ENCODE results near the gene ATP9B.

The ATP9B gene

GRCh38 chr18:79381811-79382311 is 312.7 kb downstream of the ATP9B start:
- no peak for TF ChIP-seq GATA1 (IDR thresholded peaks at IDR 0.05; ENCODE audit: low read depth, low read length)
- TF ChIP-seq POLR2A (IDR thresholded peaks at IDR 0.05; ENCODE audit: low read length) = no peak
- DNase-seq = no peak

- TF ChIP-seq POLR2A (IDR thresholded peaks at IDR 0.05; ENCODE audit: low read length) (no peak), GATA1 (IDR thresholded peaks at IDR 0.05; ENCODE audit: low read depth, low read length) (no peak)
- DNase-seq = no peak
These were observed 313.6 kb downstream of the ATP9B start for GRCh38 chr18:79382681-79383387.

GRCh38 chr18:79383388-79384056 is 314.3 kb downstream of the ATP9B start:
- no peak for TF ChIP-seq POLR2A (IDR thresholded peaks at IDR 0.05; ENCODE audit: low read length)

GRCh38 chr18:79384151-79384807 is 315.1 kb downstream of the ATP9B start:
- DNase-seq = no peak
- no peak for TF ChIP-seq POLR2A (IDR thresholded peaks at IDR 0.05; ENCODE audit: low read length)
- TF ChIP-seq GATA1 (IDR thresholded peaks at IDR 0.05; ENCODE audit: low read depth, low read length) = no peak

More at GRCh38 chr18:79383388-79384056, 314.3 kb downstream of the ATP9B start:
- DNase-seq = no peak

- no peak for DNase-seq
- TF ChIP-seq POLR2A (IDR thresholded peaks at IDR 0.05; ENCODE audit: low read length) (no peak), GATA1 (IDR thresholded peaks at IDR 0.05; ENCODE audit: low read depth, low read length) (no peak)
These were observed 315.6 kb downstream of the ATP9B start for GRCh38 chr18:79384834-79385233.

GRCh38 chr18:79385326-79385707 is 316.1 kb downstream of the ATP9B start:
- TF ChIP-seq POLR2A (IDR thresholded peaks at IDR 0.05; ENCODE audit: low read length) = no peak
- DNase-seq = no peak

- no peak for TF ChIP-seq POLR2A (IDR thresholded peaks at IDR 0.05; ENCODE audit: low read length)
- no peak for TF ChIP-seq GATA1 (IDR thresholded peaks at IDR 0.05; ENCODE audit: low read depth, low read length)
- no peak for DNase-seq
These were observed 316.6 kb downstream of the ATP9B start for GRCh38 chr18:79385708-79386341.

DNA sequence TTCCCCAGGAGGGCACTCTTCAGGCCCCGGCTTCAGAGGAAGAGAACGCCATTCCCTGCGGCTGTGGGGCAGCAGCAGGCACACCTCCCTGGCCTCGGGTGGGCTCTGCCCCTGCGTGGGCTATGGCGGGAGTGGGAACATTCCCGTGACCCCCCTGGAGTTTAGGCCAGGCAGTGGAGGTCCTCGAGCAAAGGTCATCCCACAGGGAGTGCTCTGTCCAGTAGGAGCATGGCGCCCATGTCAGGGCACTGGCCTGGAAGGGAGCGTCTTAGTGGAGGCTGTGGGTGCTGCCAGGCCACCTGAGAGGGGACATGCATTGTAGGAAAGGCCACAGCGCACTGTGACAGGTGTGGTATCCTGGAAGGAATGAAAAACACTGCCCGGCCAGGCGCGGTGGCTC is 317.4 kb downstream of the ATP9B start:
- no peak for DNase-seq
- TF ChIP-seq POLR2A (IDR thresholded peaks at IDR 0.05; ENCODE audit: low read length) (no peak), GATA1 (IDR thresholded peaks at IDR 0.05; ENCODE audit: low read depth, low read length) (no peak)

- TF ChIP-seq POLR2A (IDR thresholded peaks at IDR 0.05; ENCODE audit: low read length) = no peak
- no peak for TF ChIP-seq GATA1 (IDR thresholded peaks at IDR 0.05; ENCODE audit: low read depth, low read length)
These were observed 318.0 kb downstream of the ATP9B start for GRCh38 chr18:79387214-79387613.

DNA sequence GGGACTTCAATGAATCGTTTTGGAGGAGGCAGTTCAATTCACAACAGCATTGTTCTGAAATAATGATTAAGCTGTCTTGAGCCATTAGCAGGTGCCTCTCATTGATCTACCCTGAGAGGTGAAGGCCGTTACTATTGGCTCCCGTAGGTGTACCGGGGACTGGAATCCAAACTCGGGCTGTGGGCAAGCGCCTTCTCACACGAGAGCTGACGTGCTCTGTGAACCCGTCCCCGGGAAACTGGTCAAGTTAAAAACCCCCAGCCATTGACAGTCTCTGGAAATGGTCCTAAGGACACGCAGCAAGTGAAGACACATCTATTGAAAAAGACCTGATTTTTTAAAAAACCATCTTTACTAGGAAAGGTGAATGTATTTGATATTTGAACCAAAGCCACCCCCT is 318.4 kb downstream of the ATP9B start:
- no peak for DNase-seq
- no peak for TF ChIP-seq GATA1 (IDR thresholded peaks at IDR 0.05; ENCODE audit: low read depth, low read length)
- TF ChIP-seq POLR2A (IDR thresholded peaks at IDR 0.05; ENCODE audit: low read length) = no peak

More at GRCh38 chr18:79387214-79387613, 318.0 kb downstream of the ATP9B start:
- DNase-seq = no peak

DNA sequence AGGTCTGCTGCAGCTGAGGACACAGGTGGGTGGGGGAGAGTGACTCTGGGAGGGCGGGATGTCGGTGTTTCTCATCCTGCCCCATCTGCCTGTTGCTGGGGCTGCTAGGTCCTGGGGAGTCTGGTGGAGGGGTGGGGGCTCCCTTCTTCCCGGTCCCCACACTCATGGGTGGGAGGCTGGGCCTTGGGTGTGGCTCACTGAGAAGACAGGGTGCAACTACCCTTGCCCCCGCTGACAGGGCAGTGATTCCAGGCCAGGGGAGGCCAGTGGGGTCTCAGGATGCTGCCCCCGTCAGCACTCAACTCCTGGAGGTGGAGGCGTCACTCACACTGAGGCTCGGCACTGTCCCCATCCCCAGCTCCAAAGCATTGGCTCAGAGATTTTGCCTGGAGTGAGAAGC is 318.8 kb downstream of the ATP9B start:
- TF ChIP-seq GATA1 (IDR thresholded peaks at IDR 0.05; ENCODE audit: low read depth, low read length) (no peak), POLR2A (IDR thresholded peaks at IDR 0.05; ENCODE audit: low read length) (no peak)
- DNase-seq = no peak

DNA sequence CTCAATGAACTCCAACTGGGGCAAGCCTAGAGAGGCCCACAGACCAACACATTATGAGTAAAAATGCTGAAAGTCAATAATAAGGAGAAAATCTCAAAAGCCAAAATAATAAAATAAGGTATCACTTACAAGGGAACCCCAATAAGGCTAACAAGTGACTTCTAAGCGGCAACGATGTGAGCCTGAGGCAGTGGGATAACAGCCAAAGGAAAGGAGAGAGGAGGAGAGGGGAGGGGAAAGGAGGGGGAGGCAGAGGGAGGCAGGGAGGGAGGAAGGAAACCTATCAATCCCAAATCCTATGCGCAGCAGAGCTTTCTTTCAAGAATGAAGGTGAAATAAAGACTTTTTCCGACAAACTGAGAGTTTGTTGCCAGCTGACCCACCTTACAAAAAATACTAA is 320.5 kb downstream of the ATP9B start:
- no peak for TF ChIP-seq GATA1 (IDR thresholded peaks at IDR 0.05; ENCODE audit: low read depth, low read length)
- TF ChIP-seq POLR2A (IDR thresholded peaks at IDR 0.05; ENCODE audit: low read length) = no peak
- no peak for DNase-seq

DNA sequence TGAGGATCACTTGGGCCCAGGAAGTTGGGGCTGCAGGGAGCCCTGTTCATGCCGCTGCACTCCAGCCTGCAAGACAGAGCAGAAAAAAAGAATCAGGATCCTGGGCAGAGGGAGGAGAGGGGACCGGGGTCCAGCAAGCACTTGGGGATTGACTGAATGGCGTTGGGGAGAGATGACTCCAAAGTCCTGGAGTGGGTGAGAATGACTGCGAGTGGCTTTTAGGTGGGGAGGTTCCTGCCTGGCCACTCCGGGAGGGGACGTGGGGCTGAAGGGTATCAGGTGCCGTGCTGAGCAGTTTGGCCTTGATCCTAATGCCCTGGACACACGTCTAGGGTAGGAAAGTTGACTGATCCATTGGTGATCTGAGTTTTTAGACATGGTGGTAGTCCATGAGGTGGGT is 323.0 kb downstream of the ATP9B start:
- no peak for DNase-seq
- TF ChIP-seq POLR2A (IDR thresholded peaks at IDR 0.05; ENCODE audit: low read length) (no peak), GATA1 (IDR thresholded peaks at IDR 0.05; ENCODE audit: low read depth, low read length) (no peak)

- DNase-seq = peak; percentile 29 to 43
- TF ChIP-seq POLR2A (IDR thresholded peaks at IDR 0.05; ENCODE audit: low read length) (no peak), GATA1 (IDR thresholded peaks at IDR 0.05; ENCODE audit: low read depth, low read length) (no peak)
These were observed 324.0 kb downstream of the ATP9B start for GRCh38 chr18:79393181-79393634.
